T-cell (primary cell): ENCODE results near the gene FYB1. TPM values are rescaled to one million over a fixed set of nuclear protein-coding genes. Genes with fewer than 3 reads are reported as not detected.

Experiments
- ATAC-seq, 4 experiments: fragments of 200-7000 bp in 3 of 4; fragments of 150-1000 bp in 1 of 4; cut with Tn5 transposase; replicated peaks in 1 of 4; 1 replicate in 3 of 4; 2 replicates in 1 of 4; pipeline ENCODE4 v1.10.0; 2021; ENCODE audit warnings: moderate library complexity in 3 of 4, mild to moderate bottlenecking in 2 of 4, moderate number of reproducible peaks in 1 of 4
- CTCF ChIA-PET, 2 donors: fragments of 300-600 bp; sonication (Branson Sonifier 250); formaldehyde crosslinking; loops; one replicate each; lab custom pipeline; 2022; ENCODE audit warnings: antibody characterized with exemption in 2 of 2; lab: Charles Lee
- POLR2A ChIA-PET, 2 donors: fragments of 300-600 bp; sonication (Branson Sonifier 250); formaldehyde crosslinking; loops; one replicate each; lab custom pipeline; 2022; ENCODE audit warnings: antibody characterized with exemption in 2 of 2; lab: Charles Lee
- DNase-seq, 35 experiments: peaks; one replicate each; pipeline versions ENCODE4 v3.0.0 to v3.0.0-alpha.2; 2013 to 2023
- H3K27ac ChIP-seq: one replicate; pipeline ENCODE4 v1.5.1; 2013; ENCODE audit warnings: low read length
- H3K27me3 ChIP-seq, 2 experiments: replicated peaks in 1 of 2; 1 replicate in 1 of 2; 2 replicates in 1 of 2; pipeline versions ENCODE4 v1.6.1 to v1.7.0; 2013; ENCODE audit warnings: low read length in 1 of 2, mixed read lengths in 1 of 2; ENCODE audit not compliant: control insufficient read depth in 2 of 2, insufficient read depth in 2 of 2; ENCODE audit errors: extremely low read depth in 1 of 2
- H3K36me3 ChIP-seq, 2 donors: 1 replicate in 1 of 2; 2 replicates in 1 of 2; pipeline versions ENCODE4 v1.6.1 to v1.7.0; 2013; ENCODE audit warnings: low read length in 1 of 2; ENCODE audit not compliant: control insufficient read depth in 2 of 2, insufficient read depth in 1 of 2; ENCODE audit errors: extremely low read depth in 1 of 2
- H3K4me1 ChIP-seq, 2 experiments: 1 replicate in 1 of 2; 2 replicates in 1 of 2; pipeline versions ENCODE4 v1.6.1 to v1.7.0; 2013; ENCODE audit warnings: low read length in 2 of 2, mixed read lengths in 1 of 2; ENCODE audit not compliant: insufficient read depth in 2 of 2, control insufficient read depth in 1 of 2; ENCODE audit errors: extremely low read depth in 1 of 2
- H3K4me3 ChIP-seq, 2 donors: 1 replicate in 1 of 2; 2 replicates in 1 of 2; pipeline versions ENCODE4 v1.5.1 to v1.7.0; 2013; ENCODE audit warnings: mild to moderate bottlenecking in 2 of 2, low read length in 1 of 2, moderate library complexity in 1 of 2; ENCODE audit not compliant: control insufficient read depth in 1 of 2; ENCODE audit errors: extremely low read depth in 1 of 2
- H3K9me3 ChIP-seq: 2 replicates; pipeline ENCODE4 v1.7.0; 2013
- H3K27ac Mint-ChIP-seq, 2 donors: one replicate each; pipeline ENCODE4 v1.8.0; 2020 to 2021; ENCODE audit warnings: mild to moderate bottlenecking in 2 of 2, mixed read lengths in 2 of 2
- H3K27me3 Mint-ChIP-seq, 2 donors: one replicate each; pipeline ENCODE4 v1.8.0; 2021 to 2022; ENCODE audit warnings: mixed read lengths in 2 of 2
- H3K36me3 Mint-ChIP-seq: one replicate; pipeline ENCODE4 v1.8.0; 2021; ENCODE audit warnings: mixed read lengths
- H3K4me1 Mint-ChIP-seq, 3 donors: one replicate each; pipeline ENCODE4 v1.8.0; 2020 to 2022; ENCODE audit warnings: mixed read lengths in 3 of 3, mild to moderate bottlenecking in 1 of 3
- H3K4me3 Mint-ChIP-seq, 3 donors: one replicate each; pipeline ENCODE4 v1.8.0; 2020 to 2022; ENCODE audit warnings: mild to moderate bottlenecking in 3 of 3, mixed read lengths in 3 of 3, moderate library complexity in 3 of 3
- H3K9me3 Mint-ChIP-seq, 3 donors: one replicate each; pipeline ENCODE4 v1.8.0; 2020 to 2022; ENCODE audit warnings: mixed read lengths in 3 of 3
- WGBS: methylation state at CpG from one replicate; pipeline ENCODE4 v1.1.5; 2013; ENCODE audit warnings: missing lambda C conversion rate; ENCODE audit not compliant: insufficient coverage; 5-methylcytosine and 5-hydroxymethylcytosine counted together
- total RNA-seq, 35 experiments: library from RNA in 6 of 35; stranded (reverse) in 6 of 35; fragments of 120-200 nt in 1 of 35; gene quantifications; one replicate each; pipeline versions ENCODE4 v1.2.1 to v1.2.4 and lab custom pipeline; 2013 to 2026

The FYB1 gene
- total RNA-seq, 5 donors from 2014 or later (not counting 1 experiment from before 2014, with no cell fraction given) = 372 to 769 (median 428) TPM

DNA sequence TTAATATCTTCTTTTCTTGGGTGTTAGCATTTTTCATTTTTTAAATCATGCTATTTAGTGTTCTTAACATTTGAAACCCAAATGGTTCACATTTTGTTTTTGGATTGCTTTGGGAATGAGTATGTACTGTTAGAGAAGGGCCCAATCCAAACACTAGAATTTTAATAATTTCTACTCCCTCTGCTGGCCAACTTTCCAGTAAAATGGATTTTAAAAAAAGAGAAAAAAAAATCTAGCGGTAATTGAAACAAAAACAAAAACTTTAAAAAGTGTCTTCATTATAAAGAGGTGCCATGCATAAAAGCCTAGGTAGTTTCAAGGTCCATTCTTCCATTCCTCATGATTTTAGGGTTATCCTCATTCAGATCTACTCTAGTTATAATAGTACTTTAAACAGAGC, 113.0 kb downstream of the FYB1 start:
- WGBS = no CpG with 5 or more reads among the region's 1 CpG
- H3K4me3 ChIP-seq = no peak overlapping the region
- ATAC-seq (no peak), DNase-seq (peak in 1 of 35 experiments; percentile 34)
- Mint-ChIP-seq H3K27ac (peak overlapping the region; percentile 68 to 70), H3K4me1 (peaks cover 27 to 46% (median 27%) of the 10 kb centered on the region in 3 donors), H3K36me3 (peaks cover 61% of the 10 kb centered on the region), H3K9me3 (no peaks in the 10 kb centered on the region), H3K4me3 (no peak overlapping the region), H3K27me3 (no peaks in the 10 kb centered on the region)
- H3K4me1 ChIP-seq = no peaks in the 10 kb centered on the region
- no peak overlapping the region for H3K27ac ChIP-seq
- no peaks in the 10 kb centered on the region for H3K27me3 ChIP-seq
- POLR2A ChIA-PET = interaction anchor here in 1 of 2 donors (1.2 kb wide), 1 partner anchor 31 kb away, joined by 3 read pairs; no protein-coding TSS in a partner anchor
- H3K36me3 ChIP-seq = peaks cover 3 to 72% of the 10 kb centered on the region in 2 donors
- CTCF ChIA-PET = no interaction called here
- no peaks in the 10 kb centered on the region for H3K9me3 ChIP-seq

DNA sequence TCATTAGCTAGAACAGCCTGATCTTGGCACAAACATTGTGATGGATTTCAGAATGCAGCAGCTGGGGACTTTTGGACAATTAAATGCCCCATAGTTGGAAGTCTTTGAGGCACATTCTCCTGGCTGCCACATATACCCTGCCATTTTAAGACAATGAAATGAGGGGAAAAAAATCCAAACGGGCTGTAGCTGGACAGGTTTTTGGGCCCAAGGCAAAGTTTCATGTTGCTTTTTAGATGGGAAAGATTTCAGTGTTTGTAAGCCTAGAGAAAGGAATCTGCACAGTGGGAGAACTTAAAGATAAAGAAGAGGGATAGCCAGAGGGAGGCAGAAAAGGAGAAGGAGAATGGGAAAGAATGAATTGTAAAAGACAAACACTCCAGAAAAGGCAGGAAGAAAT, 115.1 kb downstream of the FYB1 start:
- H3K36me3 Mint-ChIP-seq = peaks cover 51% of the 10 kb centered on the region
- no peak overlapping the region for H3K4me3 Mint-ChIP-seq
- peaks cover 44 to 55% (median 48%) of the 10 kb centered on the region in 3 donors for H3K4me1 Mint-ChIP-seq
- H3K27ac ChIP-seq = no peak overlapping the region
- ChIA-PET POLR2A (interaction anchor here in 1 of 2 donors (0.7 kb wide), 1 partner anchor 21 kb away, joined by 3 read pairs; no protein-coding TSS in a partner anchor), CTCF (interaction anchor here in 1 of 2 donors (0.6 to 0.8 kb wide), 2 partner anchors 20 to 98 kb away, joined by 3 to 4 read pairs; no protein-coding TSS in a partner anchor)
- 80% methylated on average over 1 of the region's 1 CpG for WGBS
- no peaks in the 10 kb centered on the region for H3K27me3 ChIP-seq
- DNase-seq (no peak), ATAC-seq (no peak)
- no peak overlapping the region for H3K4me3 ChIP-seq
- no peaks in the 10 kb centered on the region for H3K9me3 Mint-ChIP-seq
- H3K4me1 ChIP-seq = peaks cover 9 to 10% of the 10 kb centered on the region in 2 experiments
- H3K36me3 ChIP-seq = peaks cover 0 to 53% of the 10 kb centered on the region in 2 donors
- H3K27ac Mint-ChIP-seq = peak overlapping the region; percentile 14 to 82
- H3K9me3 ChIP-seq = no peaks in the 10 kb centered on the region
- H3K27me3 Mint-ChIP-seq = no peaks in the 10 kb centered on the region

DNA sequence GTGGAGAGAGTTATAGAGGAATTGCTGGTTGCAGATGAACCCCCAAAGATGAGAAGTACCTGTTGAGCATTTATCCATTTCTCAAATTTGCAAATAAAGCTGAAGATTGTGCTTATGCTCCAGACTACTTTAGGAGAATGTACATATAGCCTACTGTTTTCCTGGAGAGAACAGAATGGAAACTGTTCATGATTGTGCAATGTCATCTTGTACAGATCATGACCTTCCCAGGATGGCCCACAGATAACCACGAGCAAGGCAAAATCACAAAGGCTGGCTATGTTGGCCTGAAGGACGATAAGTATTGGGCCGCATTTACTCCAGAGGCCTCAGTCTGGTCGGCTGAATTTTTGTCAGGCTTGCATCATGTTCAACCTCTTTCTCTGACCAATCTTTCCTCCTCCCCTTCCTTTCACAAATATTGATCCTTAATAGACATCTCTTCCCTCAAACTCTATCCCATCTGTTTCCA, 116.6 kb downstream of the FYB1 start:
- Mint-ChIP-seq H3K4me1 (peaks cover 46 to 57% (median 50%) of the 10 kb centered on the region in 3 donors), H3K4me3 (no peak overlapping the region), H3K27me3 (no peaks in the 10 kb centered on the region), H3K36me3 (peaks cover 41% of the 10 kb centered on the region), H3K27ac (peak overlapping the region; percentile 62 to 92), H3K9me3 (no peaks in the 10 kb centered on the region)
- Histone ChIP-seq H3K36me3 (peaks cover 0 to 47% of the 10 kb centered on the region in 2 donors), H3K4me1 (peaks cover 9 to 10% of the 10 kb centered on the region in 2 experiments), H3K27ac (no peak overlapping the region), H3K27me3 (no peaks in the 10 kb centered on the region), H3K9me3 (no peaks in the 10 kb centered on the region), H3K4me3 (no peak overlapping the region)
- POLR2A ChIA-PET = no interaction called here
- DNase-seq (no peak), ATAC-seq (no peak)
- 85% methylated on average over 4 of the region's 4 CpGs for WGBS
- CTCF ChIA-PET = no interaction called here

DNA sequence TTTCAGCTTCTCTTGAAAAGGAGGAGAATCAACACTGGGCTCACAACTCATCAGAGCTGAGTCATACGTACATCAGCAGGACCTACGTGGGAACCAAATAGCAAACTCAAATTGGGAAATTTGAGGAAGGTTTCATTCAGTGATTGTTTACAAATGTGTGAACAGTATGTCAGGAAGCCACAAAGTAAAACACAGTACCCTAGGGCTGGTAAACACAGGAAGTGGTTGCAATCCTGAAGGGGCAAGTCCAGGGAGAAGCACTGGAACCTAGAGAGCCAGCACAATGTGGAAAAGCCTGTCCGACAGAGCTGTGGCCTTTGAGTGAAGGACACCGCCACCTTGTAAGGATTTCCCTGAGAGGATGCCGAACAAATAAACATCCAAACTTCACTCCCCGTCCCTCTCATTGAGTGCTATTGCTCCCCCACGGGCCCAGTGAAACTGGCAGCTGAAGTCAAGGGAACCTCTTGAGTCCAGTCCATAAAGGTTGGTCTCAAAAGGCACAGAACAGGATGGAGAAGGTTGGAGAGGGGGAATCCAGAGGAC, 118.4 kb downstream of the FYB1 start:
- ATAC-seq = peak in 3 of 4 experiments; percentile 11 to 51 (median 38)
- Mint-ChIP-seq H3K27ac (peak overlapping the region; percentile 88 to 92), H3K27me3 (no peaks in the 10 kb centered on the region), H3K4me1 (peaks cover 47 to 57% (median 50%) of the 10 kb centered on the region in 3 donors), H3K36me3 (peaks cover 31% of the 10 kb centered on the region), H3K9me3 (no peaks in the 10 kb centered on the region), H3K4me3 (no peak overlapping the region)
- Histone ChIP-seq H3K4me3 (no peak overlapping the region), H3K4me1 (peaks cover 9 to 10% of the 10 kb centered on the region in 2 experiments), H3K9me3 (no peaks in the 10 kb centered on the region), H3K27me3 (no peaks in the 10 kb centered on the region), H3K36me3 (peaks cover 0 to 35% of the 10 kb centered on the region in 2 donors), H3K27ac (peak overlapping the region; percentile 55)
- WGBS = no CpG with 5 or more reads among the region's 7 CpGs
- ChIA-PET CTCF (interaction anchor here in 1 of 2 donors (0.5 kb wide), 1 partner anchor 107 kb away, joined by 7 read pairs; no protein-coding TSS in a partner anchor), POLR2A (no interaction called here)
- DNase-seq = no peak

DNA sequence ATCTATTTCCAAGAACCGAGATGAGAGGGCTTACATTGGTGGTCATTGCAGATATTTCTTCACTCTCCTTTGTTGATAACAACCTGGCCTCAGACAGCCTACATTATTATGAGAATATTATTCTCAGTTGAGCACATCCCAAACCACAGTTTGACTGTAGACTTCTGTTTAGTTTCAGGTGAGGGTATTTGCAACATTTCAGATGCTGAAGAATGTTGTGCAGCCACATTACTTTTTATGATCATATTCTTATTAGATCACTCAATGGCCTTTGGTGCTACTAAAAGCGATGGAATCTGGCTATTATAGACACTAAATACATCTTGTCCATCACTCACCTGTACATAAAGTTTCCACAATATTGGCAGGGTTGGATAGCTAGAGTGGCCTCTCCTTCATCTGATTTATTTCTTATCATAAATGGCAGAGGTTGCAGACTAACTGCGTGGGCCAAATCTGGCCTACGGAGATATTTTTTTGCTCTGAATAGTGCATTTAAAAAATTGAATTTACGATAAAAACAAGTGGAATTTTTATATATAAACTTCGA, 119.0 kb downstream of the FYB1 start:
- WGBS = no CpG with 5 or more reads among the region's 6 CpGs
- ATAC-seq (peak in 1 of 4 experiments; percentile 10), DNase-seq (no peak)
- CTCF ChIA-PET = no interaction called here
- Histone ChIP-seq H3K27me3 (no peaks in the 10 kb centered on the region), H3K4me1 (peaks cover 9 to 10% of the 10 kb centered on the region in 2 experiments), H3K27ac (peak overlapping the region; percentile 55), H3K9me3 (no peaks in the 10 kb centered on the region), H3K4me3 (no peak overlapping the region), H3K36me3 (peaks cover 0 to 30% of the 10 kb centered on the region in 2 donors)
- peak overlapping the region; percentile 88 to 92 for H3K27ac Mint-ChIP-seq
- H3K27me3 Mint-ChIP-seq = no peaks in the 10 kb centered on the region
- no peaks in the 10 kb centered on the region for H3K9me3 Mint-ChIP-seq
- POLR2A ChIA-PET = no interaction called here
- no peak overlapping the region for H3K4me3 Mint-ChIP-seq
- H3K36me3 Mint-ChIP-seq = peaks cover 31% of the 10 kb centered on the region
- peaks cover 47 to 57% (median 50%) of the 10 kb centered on the region in 3 donors for H3K4me1 Mint-ChIP-seq

DNA sequence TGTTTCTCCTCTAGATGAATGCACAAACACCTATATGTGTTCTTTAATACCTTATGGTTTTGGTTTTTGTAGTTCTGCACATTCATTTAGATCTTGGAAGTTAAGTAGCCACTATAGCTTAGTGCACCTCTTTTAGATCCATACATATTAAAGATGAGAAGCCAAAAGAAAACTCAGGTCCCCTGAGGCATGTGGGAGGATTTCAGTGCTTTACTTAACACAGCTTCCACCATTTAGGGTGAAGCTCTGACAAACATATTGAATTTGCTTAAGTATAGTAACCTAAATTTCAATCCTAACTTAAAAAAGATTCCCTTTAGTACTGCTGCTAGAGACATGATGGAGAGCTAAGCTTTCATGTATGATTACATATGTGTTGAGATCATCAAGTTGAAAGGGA, 119.5 kb downstream of the FYB1 start:
- CTCF ChIA-PET = interaction anchor here in 1 of 2 donors (0.6 kb wide), 1 partner anchor 19 kb away, joined by 3 read pairs; no protein-coding TSS in a partner anchor
- H3K27ac ChIP-seq = peak overlapping the region; percentile 55

More for the DNA sequence above, 119.5 kb downstream of the FYB1 start:
- DNase-seq (no peak), ATAC-seq (peak in 1 of 4 experiments; percentile 27)
- POLR2A ChIA-PET = interaction anchor here in 1 of 2 donors (0.6 kb wide), 1 partner anchor 9 kb away, joined by 4 read pairs; no protein-coding TSS in a partner anchor
- no peaks in the 10 kb centered on the region for H3K27me3 ChIP-seq
- H3K9me3 Mint-ChIP-seq = no peaks in the 10 kb centered on the region
- peak overlapping the region; percentile 88 to 92 for H3K27ac Mint-ChIP-seq
- H3K4me1 Mint-ChIP-seq = peaks cover 47 to 57% (median 50%) of the 10 kb centered on the region in 3 donors
- H3K27me3 Mint-ChIP-seq = no peaks in the 10 kb centered on the region
- peaks cover 25% of the 10 kb centered on the region for H3K36me3 Mint-ChIP-seq
- no peak overlapping the region for H3K4me3 Mint-ChIP-seq
- peaks cover 9 to 10% of the 10 kb centered on the region in 2 experiments for H3K4me1 ChIP-seq
- H3K9me3 ChIP-seq = no peaks in the 10 kb centered on the region
- H3K36me3 ChIP-seq = peaks cover 0 to 27% of the 10 kb centered on the region in 2 donors
- H3K4me3 ChIP-seq = no peak overlapping the region
